ENCODE measurements around the gene CDH24.

CDH24 gene, protein sequence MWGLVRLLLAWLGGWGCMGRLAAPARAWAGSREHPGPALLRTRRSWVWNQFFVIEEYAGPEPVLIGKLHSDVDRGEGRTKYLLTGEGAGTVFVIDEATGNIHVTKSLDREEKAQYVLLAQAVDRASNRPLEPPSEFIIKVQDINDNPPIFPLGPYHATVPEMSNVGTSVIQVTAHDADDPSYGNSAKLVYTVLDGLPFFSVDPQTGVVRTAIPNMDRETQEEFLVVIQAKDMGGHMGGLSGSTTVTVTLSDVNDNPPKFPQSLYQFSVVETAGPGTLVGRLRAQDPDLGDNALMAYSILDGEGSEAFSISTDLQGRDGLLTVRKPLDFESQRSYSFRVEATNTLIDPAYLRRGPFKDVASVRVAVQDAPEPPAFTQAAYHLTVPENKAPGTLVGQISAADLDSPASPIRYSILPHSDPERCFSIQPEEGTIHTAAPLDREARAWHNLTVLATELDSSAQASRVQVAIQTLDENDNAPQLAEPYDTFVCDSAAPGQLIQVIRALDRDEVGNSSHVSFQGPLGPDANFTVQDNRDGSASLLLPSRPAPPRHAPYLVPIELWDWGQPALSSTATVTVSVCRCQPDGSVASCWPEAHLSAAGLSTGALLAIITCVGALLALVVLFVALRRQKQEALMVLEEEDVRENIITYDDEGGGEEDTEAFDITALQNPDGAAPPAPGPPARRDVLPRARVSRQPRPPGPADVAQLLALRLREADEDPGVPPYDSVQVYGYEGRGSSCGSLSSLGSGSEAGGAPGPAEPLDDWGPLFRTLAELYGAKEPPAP

GRCh38 chr14:23056956-23057756 is at the start of gene CDH24:
TSS of gene CDH24 (minus strand) at chr14:23057520. CDS start at chr14:23055733, 1,787 bp downstream.
- peak; percentile 51 to 66 for DNase-seq (ENCODE audit: low read depth in 2 of 2)

- no peak for DNase-seq (ENCODE audit: low read depth in 2 of 2)
Observed at GRCh38 chr14:23106747-23107045, 49.4 kb upstream of the CDH24 start.

DNA sequence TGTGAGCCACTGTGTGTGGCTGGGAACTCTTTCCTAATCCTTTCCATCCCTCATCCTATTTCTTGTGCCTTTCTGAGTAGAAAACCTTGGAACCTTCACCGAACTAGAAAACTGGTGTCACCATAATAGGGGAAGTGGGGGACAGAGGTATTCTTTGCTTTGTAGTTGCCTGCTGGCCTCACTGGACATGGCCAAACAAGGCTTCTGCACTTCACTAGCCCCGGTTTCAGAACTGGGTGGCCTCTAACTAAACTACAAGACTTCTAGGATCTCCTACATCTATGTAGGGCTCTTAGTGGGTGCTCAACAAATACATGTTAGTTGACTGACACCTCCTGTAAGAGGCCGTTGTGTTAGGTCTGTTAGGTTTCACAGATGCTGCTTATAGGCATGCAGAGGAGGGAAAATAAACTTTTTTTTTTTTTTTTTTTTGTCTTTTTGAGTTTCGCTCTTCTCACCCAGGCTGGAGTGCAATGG is 48.1 kb upstream of the CDH24 start:
- no peak for DNase-seq (ENCODE audit: low read depth in 2 of 2)

DNA sequence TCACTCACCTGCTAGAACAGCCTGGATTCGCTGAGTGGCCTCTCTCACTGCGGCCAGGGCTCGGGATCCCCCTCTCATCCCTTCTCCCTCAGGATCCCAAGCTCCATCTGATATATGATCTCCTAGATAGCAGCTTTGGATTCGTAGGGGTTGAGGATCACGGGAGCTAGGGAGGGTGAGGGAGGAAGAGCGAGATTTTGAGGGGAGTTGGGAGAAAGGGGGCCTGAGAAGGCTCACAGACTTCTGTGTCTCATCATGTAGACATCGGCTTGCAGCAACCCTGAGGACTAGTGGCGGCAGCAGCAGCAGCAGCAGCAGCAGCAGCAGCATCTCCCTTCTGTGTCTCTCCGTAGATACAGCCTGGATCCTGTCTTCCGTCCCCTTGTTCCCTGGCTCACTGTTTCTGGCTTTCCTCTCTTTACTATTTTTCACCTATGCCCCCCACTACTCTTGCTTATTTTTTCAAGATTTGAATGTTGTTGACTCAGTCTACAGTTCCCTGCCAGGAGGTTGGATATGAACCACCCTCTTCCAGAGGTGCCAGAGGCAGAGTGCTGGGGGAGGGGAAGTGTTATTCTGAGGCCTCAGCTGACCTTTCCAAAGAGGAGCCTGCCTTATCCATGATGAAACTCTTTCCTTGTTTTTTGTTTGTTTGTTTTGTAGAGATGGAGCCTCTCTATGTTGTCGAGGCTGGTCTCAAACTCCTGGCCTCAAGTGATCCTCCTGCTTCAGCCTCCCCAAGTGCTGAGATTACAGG is 47.4 kb upstream of the CDH24 start, which contains the start of gene CIROP:
Gene CIROP, minus strand, starts transcription at position 399 of the 757 bp plus-strand sequence. Its CDS starts 69 bp downstream, at position 330.
- no peak for DNase-seq (ENCODE audit: low read depth in 2 of 2)

- DNase-seq (ENCODE audit: low read depth in 2 of 2) = no peak
Observed at GRCh38 chr14:23104070-23104590, 46.8 kb upstream of the CDH24 start.

DNA sequence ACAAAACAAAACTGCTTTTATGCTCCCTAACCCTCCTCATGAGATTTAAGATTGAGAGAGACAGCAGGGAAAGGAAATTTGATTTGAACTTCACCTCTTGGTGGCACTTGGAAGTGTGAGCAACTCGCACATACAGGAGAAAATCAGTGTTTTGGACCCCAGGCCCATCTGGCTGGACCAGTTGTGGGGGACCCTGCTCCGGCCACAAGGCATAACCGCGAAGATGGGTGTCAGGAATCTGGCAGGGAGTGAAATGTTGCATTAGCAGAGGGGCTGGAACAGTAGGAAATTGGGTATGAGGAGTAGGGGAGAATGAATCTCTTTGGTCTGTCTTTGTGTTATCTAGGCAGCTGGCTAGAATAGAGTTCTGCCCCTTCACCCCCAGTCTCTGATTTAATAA is 46.3 kb upstream of the CDH24 start:
- DNase-seq (ENCODE audit: low read depth in 2 of 2) = no peak

- no peak for DNase-seq (ENCODE audit: low read depth in 2 of 2)
Observed at GRCh38 chr14:23102801-23103200, 45.5 kb upstream of the CDH24 start.

GRCh38 chr14:23101986-23102625 is 44.8 kb upstream of the CDH24 start:
- DNase-seq (ENCODE audit: low read depth in 2 of 2) = no peak

DNA sequence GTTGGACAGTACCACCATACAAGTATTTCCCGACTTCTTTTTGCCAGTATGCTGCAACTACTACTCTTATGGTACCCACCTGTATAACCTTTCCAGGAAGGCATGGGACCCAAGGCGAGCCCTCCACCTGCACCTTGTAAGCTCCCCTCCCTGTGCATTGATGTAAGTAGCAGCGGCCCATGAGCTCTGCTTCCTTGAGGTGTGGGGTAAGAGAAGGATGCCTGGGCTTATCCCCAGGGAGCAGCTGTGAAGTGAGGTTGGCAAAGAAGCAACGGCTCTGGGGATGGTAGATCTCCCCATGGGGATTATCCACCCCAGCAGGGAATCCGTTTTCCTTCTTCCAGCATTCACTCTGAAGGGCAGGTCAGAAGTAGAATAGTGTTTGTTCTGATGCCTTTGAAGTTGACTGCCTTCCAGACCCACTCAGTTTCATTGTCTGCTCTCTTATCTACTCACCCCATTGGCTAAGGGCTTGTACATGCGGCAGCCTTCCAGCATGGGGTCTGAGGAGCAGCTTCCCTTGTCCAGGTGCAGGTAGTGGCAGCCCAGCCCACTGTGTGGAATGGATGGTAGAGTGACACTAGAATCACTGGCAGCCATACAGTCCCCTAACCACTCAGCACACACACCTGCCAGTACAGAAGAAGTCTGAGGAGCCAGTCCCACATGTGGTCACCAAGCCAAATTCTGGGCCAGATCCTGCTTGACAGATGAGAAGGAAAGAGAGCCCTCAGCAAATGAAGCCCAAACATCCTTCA is 44.1 kb upstream of the CDH24 start:
- DNase-seq (ENCODE audit: low read depth in 2 of 2) = no peak

- no peak for DNase-seq (ENCODE audit: low read depth in 2 of 2)
Observed at GRCh38 chr14:23099212-23099861, 42.0 kb upstream of the CDH24 start.

GRCh38 chr14:23097786-23098185 is 40.5 kb upstream of the CDH24 start:
- no peak for DNase-seq (ENCODE audit: low read depth in 2 of 2)

GRCh38 chr14:23095196-23096108 is 38.1 kb upstream of the CDH24 start, which contains the start of gene C14orf119:
TSS of gene C14orf119 (plus strand) at chr14:23095505. CDS start at chr14:23097659, 2,154 bp downstream.
- DNase-seq (ENCODE audit: low read depth in 2 of 2) = peak; percentile 96 to 99

DNA sequence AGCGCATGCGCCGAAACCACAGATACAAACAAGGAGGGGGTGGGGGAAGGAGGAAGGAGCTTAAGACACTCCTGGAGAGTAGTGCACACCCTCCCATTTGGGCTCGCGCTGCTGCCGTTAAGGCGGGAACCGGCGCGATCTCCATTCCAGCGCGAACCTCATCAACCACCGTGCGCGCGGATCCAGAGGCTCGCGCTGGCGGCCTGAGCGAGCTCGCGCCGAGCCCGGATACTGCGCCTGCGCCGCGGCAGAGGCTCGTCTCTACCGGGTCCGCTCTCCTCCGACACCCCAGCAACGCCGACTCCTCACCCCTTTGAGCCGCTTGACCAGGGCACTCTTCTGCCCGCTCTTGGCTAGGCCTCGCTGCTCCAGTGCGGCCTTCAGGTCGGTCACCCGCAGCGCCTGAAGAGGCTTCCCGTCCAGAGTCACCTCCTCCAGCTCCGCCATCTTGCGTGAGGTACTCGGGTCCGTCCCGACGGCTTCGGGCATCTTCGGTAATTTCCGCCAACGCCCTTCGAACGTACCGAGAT is 37.4 kb upstream of the CDH24 start, which contains the start of gene ACIN1:
Gene ACIN1, minus strand, starts transcription at position 471 of the 530 bp plus-strand sequence. Its CDS starts 24 bp downstream, at position 447.
- peak; percentile 59 to 62 for DNase-seq (ENCODE audit: low read depth in 2 of 2)

DNA sequence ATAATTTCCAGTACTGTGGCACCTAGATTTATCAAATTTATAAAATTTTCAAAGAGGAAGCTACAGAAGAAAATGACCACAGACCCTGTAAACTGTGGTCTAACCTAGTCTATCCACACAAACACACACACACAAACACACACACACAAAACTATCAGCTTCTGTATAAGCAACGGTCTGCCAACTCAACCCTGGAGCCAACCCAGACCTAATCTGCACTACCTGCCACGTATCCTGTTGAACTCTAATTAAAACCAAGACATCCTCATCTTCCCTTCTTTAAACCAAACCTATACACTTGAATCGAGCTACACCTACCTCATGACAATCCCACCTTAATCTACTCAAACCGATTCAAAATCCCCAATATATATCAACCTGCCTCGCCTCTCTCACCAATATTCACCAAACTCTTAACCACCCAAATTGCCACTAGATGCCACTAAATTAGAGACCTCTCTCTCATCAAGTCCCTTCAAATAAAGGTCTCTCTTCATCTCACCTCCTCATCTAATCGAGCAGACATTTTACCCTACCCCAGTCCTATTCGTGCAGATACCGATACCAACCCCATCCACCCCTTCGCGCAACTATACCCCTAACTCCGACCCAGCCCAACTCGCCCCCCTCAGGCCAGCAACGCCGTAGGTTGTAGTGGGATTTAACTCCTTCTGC is 36.8 kb upstream of the CDH24 start:
- DNase-seq (ENCODE audit: low read depth in 2 of 2) = no peak

GRCh38 chr14:23093526-23093925 is 36.2 kb upstream of the CDH24 start:
- DNase-seq (ENCODE audit: low read depth in 2 of 2) = no peak

DNA sequence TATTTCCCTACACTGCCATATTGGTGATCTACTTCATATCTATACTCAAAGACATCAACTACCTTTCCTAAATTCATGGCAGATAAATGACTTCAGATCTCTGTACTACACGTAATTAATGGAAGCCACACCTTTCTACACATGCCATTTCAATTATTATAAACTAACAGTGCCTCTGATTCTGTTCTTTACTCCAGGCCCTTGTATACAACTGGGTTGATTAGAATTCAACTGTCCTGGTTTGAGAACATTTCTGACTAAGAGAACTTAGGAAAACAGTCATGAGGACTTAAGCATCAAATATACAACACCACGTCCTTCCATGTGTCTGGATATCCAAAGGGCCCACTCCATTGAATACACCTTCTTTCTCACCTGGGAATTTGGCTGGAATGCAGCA is 35.8 kb upstream of the CDH24 start:
- no peak for DNase-seq (ENCODE audit: low read depth in 2 of 2)

All from stimulated activated CD8-positive, alpha-beta memory T cell treated with anti-CD3 and anti-CD28 coated beads, Interleukin-2, amount 100 ng/mL, for 48 hours (primary cell).